GM18502 (cell line): ENCODE data around the gene NCKAP5.

Source experiments
- ATAC-seq: cut with Tn5 transposase; IDR thresholded peaks from one replicate; pipeline ENCODE4 v1.9.1; 2021; ENCODE audit warnings: mild to moderate bottlenecking; ENCODE audit not compliant: unreplicated experiment, poor library complexity

The NCKAP5 gene

GRCh38 chr2:132761437-132761836 lies 806.8 kb downstream of the NCKAP5 start:
- ATAC-seq = no peak

DNA sequence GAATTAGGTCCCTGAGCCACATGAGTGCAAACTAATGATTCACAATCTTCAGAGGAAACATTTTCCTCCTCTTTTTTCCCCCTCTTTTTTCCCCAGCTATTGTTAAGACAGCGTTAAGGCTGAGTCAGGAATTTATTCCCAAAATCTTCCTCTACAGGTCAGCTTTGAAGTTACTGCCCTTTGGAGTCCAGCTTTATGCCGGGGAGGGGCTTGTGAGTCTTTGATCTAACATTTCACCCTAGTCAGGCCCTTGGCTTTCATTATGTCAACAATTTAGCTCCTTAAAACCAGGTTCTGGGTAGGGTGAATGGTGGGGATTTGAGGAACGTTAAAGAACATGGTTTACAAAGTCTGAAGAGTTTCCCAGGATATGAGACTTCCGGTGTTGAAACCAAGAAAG lies 807.3 kb downstream of the NCKAP5 start:
- ATAC-seq = no peak

DNA sequence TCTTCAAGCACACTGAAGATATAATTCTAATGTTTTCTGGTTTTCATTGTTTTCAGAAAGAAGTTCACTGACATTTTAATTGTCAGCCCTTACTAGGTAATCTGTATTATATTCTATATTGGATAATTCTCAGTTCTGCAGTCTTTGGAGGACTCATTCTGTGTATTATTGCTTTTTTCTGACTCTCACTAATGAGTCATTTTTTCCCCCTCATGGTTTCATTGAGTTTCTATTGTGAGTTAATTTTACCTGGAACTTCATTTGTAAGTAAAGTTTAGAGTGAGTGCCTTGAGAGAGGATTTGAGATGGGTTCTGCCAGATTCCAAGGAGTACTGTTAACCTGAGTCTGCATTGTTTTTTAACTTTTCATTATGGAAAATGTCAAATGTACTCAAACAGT lies 807.9 kb downstream of the NCKAP5 start:
- ATAC-seq = no peak

DNA sequence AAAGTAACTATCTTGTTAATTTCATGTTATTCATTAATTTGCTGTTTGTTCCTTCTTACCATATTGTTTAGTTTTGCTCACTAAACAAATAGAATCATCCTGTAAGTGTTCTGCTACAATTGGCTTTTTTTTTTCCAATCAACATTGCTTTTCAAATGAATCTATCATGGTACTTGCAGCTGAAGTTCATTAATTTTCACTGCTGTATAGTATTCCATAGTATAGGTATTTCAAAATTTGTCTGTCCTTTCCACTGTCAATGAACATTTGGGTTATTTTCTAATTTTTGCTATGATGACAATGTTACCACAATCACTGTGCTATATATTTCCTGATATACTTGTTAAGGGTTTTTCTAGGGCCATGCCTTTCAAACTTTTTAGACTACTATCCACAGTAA lies 809.3 kb downstream of the NCKAP5 start:
- ATAC-seq = no peak

DNA sequence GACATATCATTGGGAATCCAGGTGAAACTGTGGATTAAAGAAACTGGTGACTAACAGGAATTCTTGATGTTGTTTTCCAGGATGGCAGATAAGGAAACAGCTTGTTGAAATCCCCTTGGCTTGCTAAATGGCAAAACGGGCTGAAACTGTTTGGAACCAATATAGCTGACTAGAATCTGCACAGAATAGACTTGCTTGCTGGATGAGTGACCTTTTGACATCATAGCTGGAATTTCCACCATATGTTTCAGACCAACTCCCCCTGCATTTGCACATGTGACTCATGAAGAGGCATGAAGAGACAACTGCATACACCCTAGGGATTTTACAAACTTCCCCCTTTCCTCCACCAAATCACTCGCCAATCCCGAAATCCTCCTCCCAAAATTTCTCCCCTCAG lies 810.6 kb downstream of the NCKAP5 start:
- ATAC-seq = no peak

- ATAC-seq = no peak
Observed at GRCh38 chr2:132757002-132757589, 811.2 kb downstream of the NCKAP5 start.

DNA sequence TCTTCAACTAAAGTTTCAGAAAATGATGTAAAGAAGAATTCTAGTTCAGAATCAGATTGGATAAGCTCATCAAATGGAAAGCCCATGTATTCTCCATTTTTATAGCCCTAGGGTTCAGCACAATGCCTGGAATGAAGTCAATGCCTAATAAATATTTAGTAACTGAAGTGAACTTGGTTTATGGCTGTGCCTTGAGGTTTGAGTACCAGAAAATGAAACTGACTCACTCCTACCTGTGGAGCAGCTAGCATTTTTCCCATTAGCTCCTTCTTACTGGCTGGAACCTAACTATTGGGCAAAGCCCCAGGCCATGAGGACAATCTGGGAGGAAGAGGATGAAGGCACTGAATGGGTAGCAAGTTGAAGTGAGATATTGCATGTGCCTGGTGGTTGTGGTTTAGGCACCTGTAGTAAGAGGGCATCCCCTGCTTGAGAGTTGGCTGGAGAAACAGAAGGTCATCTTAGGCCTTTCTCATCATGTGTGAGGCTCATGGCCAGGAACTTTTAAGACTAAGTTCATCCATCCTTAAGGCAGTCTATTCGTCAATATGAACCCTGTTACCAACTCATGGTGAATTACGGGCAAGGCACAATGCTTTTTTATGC lies 813.3 kb downstream of the NCKAP5 start:
- no peak for ATAC-seq

DNA sequence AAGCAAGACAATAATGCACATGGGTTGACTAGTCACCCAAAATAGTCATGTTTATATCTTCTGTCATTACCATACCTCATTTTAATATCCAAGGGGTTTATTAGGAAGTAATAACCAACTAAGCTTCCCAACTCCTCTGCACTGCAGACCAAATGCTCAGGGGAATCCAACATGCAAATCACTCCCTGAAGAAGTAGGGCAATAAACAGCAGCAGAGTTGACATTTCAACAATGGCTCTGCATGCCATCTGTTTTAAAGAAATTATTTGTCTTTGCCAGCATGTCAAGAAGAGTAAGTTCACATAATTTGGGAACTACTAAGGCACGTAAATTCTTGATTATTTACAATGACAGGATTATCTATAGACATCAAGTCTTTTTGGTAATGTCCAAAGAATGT lies 813.9 kb downstream of the NCKAP5 start:
- no peak for ATAC-seq

- ATAC-seq = no peak
Observed at GRCh38 chr2:132752421-132753206, 815.6 kb downstream of the NCKAP5 start.

DNA sequence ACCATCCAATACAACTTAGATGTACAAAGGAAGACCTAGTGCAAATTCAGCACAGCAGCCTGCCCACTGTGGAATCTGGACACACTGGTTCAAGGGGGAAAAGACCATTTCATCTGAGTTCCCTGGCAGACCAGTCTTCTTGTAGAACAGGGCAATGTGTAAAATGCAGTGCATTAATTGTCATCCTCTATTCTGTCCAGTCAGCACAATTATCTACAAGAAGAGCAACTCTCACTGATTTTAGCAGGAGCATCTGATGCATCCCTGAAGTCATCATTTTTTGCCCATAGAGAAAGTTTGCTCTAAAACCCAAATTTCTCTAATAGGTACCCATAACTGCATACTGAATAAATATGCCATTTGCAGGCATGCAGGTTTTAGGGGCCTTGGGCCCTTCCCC lies 816.4 kb downstream of the NCKAP5 start:
- no peak for ATAC-seq

DNA sequence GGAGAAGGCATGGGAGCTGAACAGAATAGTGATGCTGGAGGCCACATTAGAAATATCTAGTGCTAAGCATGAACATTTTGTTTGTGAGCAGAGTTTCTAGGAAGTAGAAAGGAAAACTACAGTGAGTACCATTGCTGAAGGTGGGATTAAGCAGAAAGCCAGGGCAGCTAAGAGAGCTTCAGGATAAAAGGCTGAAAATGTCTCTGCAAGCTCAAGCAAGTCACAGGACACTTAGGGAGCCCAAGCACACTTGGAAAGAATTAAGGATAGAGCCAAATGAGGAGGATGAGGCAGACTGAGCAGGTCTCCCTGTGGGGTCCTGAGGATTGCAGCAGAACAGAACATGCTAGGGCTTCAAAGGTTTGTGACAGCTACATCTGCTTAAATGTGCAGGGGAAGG lies 817.7 kb downstream of the NCKAP5 start:
- no peak for ATAC-seq

DNA sequence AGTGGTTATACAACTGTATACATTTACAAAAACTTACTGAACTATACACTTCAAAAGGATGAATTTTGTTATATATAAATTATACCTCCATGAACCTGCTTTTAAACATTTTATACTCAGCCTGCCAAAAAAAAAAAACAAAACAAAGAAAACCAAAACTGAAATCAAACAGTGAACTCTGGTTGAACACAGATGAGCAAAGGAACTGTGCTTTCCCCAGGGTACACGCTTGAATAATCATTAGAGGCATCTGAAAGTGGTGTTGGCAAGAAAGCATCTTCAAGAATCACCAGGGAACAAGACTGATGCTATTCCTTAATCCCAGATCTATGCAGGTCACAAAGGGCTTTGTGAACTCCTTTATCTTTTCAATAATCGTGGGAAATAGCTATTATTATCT lies 821.2 kb downstream of the NCKAP5 start:
- ATAC-seq = peak; percentile 58

DNA sequence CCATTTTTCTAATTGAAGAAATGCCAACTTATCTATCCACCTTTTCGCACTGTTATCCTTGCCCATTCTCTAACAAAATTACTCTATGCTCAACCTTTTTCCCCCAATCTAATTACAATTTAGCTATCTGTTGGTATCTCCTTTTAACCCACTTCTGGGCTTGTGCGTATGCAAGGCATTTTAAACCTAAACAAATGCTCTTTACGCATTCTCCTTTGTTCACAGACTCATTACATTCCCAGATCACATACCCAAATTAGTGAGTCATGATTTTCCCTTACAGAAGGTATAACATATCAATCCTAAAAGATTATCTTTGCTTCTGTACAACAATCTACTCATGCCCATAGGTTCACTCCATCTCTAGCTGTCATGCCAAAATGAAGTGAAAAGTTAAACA lies 826.5 kb downstream of the NCKAP5 start:
- no peak for ATAC-seq

DNA sequence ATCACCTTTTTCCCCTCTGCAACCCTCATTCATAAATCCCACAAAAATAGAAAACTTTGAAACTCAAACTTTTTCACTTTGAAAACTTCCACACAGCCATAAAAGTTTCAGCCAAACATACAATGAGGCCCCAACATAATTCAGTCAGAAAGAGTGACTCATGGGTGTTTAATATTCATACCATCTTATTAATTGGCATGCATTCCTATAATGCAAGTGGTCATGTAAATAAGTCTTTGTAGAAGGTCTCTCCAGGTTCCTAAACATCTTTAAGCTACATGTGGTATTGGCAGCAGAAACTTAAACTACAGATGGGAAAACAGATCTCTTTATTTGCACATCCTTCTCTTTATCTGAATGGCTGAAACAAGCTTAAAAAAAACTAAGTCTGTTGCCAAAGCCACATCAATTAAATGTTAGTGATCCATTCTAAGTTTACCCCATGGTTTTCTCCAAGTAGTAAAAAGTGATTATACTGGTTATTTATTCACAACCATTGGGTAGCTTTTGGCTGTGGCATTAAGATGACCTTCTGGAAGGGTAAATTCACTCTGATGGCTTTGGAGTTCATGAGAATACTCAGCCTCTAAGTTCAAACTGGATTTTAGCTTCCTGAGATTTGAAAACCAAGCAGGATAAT lies 828.1 kb downstream of the NCKAP5 start:
- no peak for ATAC-seq

DNA sequence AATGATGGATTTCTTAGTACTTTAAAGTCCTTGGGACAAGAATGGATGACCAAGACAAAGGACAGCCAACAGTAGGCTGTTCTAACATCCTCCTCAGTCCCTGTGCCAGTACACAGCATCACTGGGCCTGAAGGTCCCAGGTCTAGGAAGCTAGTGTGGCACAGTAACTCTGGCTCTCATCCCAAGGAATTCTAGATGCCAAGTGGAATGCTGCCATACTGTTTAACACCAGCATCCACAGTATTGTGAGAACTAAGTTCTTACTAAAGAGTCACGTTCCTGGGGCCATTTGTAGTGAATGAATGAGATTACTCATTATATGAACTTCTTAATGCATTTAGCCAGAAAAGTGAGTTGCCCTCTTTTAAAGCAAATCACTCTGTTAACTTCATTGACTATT lies 830.0 kb downstream of the NCKAP5 start:
- ATAC-seq = no peak

- no peak for ATAC-seq
Observed at GRCh38 chr2:132736059-132736458, 832.2 kb downstream of the NCKAP5 start.

GRCh38 chr2:132734961-132735360 lies 833.3 kb downstream of the NCKAP5 start:
- no peak for ATAC-seq

DNA sequence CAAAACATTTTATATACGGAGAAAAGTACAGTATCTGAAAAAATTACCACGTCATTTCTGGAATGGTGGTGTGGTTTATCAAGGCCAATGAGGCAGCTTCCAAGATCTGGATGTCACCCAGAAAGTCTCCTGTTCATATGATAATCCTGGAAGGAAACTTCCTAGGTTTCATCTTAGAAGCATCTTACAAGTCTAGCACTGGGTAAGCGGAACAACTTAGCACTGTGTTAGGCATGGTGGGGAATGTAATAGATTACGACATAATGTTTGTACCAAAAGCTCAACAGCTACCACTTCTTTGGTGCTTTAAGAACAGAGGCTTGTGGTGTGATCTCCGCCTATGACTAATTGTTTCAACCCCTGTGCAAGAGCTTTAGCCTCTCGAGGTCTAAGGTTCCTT lies 835.2 kb downstream of the NCKAP5 start:
- ATAC-seq = no peak

DNA sequence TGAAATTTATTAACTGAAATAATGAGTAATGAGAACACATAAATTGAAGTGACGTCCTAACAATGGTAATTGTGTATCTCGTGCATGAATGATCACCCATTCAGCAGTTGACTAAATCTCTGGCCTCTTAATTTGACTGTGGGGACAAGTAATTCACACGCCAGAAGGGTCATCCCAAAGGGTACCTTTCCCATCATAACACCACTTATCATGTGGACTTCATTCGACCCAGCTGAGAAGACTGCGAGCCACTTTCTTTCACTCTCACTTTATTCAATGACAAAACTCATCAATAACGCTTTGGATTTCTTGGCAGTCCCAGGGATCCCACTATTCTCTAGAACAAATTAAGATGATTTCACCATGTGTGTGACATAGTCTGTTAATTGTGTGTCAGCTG lies 835.6 kb downstream of the NCKAP5 start:
- no peak for ATAC-seq

DNA sequence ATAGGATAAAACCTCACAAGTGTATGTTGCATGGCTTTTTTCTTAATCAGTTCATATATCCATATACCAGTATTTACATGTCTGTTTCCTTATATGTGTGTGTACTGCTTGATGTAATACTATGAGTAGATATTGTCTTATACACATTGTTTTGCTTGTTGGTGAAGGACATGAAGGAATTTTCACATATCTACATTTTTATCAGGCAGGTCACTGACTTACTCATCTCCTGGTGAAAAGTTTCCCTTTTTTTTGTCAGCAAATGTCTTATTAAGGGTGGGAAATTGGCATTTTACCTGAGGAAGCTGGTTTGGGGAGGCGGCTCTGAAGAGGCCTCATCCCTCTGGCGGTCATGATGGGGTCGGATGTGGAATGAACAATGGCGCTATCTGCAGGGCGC lies 836.8 kb downstream of the NCKAP5 start:
- ATAC-seq = no peak

GRCh38 chr2:132730611-132731010 lies 837.7 kb downstream of the NCKAP5 start:
- no peak for ATAC-seq
